Fibroblast of skin of left biceps (primary cell): ENCODE data around the gene NFIA.

Experiments
- DNase-seq, 2 experiments: peaks; one replicate each; pipeline ENCODE4 v3.0.0-alpha.2; 2013; ENCODE audit warnings: low read depth in 2 of 2

Gene NFIA

DNA sequence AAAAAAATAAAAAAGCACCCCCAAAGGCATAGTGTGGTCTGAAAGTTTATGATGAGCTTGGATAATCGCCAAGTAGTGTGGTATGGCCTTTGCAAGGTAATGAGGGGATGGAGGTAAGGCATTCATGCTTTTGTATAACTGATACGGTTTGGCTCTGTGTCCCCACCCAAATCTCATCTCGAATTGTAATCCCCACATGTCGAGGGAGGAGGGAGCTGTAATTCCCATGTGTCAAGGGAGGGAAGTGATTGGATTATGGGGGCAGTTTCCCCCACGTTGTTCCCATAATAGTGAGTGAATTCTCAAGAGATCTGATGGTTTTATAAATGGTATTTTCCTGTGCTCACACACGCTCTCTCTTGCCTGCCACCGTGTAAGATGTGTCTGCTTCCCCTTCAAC is 215.5 kb downstream of the NFIA start:
- DNase-seq: no peak

- no peak for DNase-seq
These were observed 217.1 kb downstream of the NFIA start for GRCh38 chr1:61299463-61299862.

GRCh38 chr1:61300899-61301298 is 218.5 kb downstream of the NFIA start:
- no peak for DNase-seq

- peak; percentile 32 to 39 for DNase-seq
These were observed 219.7 kb downstream of the NFIA start for GRCh38 chr1:61301824-61302657.

- no peak for DNase-seq
These were observed 225.2 kb downstream of the NFIA start for GRCh38 chr1:61307422-61308142.

- no peak for DNase-seq
These were observed 227.7 kb downstream of the NFIA start for GRCh38 chr1:61310057-61310456.

GRCh38 chr1:61310538-61310937 is 228.2 kb downstream of the NFIA start:
- no peak for DNase-seq

DNA sequence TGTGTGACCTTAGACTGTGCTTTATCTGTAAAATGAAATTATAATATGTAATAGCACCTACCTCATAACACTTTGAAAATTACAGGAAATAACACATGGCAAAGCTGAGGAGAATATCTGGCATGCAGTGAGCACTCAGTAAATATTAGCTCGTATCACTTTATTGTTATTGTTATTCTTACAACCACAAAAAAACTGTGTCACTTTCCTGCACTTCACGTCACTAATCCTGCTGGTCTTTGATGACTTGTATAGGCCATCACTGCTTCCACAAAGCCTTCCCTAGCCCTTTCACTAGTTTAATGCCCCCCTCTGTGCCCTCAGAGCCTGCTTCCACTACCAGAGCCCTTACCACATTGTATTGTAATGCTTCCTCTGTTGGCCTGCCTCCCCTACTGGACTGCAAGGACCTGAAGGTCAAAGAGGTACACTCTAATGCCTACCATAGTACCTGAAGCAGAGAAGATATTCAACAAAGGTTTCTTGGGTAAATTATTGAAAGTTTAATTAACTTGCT is 231.6 kb downstream of the NFIA start:
- DNase-seq: no peak

GRCh38 chr1:61315011-61315410 is 232.7 kb downstream of the NFIA start:
- no peak for DNase-seq

GRCh38 chr1:61316493-61316892 is 234.1 kb downstream of the NFIA start:
- no peak for DNase-seq

GRCh38 chr1:61318319-61319125 is 236.2 kb downstream of the NFIA start:
- DNase-seq: peak; percentile 58 to 74

DNA sequence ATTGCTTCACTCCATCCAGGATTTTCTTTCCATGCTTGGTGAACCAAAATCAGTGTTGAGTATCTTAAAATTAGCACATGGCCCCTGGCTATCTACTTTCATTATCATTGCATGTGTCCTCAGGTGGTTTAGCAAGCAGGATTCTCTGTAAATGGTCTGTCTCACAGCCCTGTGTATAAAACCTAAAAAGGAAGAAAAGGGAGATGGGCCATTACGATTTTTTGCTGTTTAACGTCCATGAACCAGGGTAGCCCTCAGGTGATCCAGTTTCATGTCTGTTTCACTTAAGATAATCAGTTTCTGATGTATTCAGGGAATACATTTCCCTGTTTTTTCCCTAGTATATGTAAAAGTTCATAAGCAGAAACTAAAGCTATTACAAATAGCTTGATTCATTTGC is 238.2 kb downstream of the NFIA start:
- DNase-seq: no peak

DNA sequence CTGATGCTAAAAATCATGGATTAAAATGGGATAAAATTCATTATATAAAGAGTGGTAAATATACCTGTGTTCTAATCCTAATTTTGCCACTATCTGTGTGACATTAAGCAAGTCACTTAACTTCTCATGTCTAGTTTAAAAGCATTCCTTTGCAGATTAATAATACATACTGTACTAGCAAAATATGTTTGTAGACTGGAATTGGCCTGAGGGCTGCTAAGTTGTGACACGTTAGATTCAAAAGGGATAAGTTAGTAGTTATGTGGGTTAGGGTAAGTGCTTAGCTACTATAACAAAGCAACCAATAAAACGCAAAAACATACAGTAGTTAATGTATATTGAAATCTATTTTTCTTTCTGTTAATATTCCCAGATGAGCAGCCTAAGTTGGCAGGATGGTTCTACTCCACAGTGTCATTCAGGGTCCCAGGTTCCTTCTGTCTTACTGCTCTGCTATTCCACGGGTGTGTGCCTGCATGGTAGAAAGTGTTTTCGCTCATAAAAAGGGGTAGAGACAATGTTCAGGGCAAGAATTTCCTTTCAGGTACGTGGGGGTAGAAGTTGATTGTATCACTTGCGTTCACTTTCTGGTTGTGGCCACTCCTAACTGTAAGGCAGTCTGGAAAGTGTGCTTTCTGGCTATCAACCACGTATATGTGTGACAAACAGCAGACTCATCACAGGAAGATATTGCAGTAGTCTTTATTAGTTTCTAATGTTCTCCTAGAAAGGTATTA is 239.8 kb downstream of the NFIA start:
- DNase-seq: no peak

DNA sequence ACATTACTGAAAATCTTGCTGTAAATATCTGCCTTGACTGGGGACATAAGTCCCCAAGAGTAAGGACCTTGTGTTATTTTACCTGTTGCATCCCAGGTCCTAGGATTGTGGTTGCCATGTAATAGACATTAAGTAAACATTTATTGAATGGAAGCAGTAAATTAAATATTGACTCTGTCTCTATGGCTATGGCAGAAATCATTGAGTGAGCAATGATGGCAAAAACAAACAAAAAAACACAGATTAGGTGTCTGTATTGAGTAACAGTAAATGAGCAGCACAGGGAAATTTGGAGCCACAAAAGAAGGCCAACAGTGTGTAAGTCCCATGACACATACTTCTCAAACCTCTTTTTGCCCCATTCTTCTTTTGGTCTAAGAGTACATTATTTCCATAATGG is 240.4 kb downstream of the NFIA start:
- no peak for DNase-seq

- DNase-seq: no peak
These were observed 241.4 kb downstream of the NFIA start for GRCh38 chr1:61323681-61324328.

GRCh38 chr1:61326713-61327112 is 244.4 kb downstream of the NFIA start:
- no peak for DNase-seq

DNA sequence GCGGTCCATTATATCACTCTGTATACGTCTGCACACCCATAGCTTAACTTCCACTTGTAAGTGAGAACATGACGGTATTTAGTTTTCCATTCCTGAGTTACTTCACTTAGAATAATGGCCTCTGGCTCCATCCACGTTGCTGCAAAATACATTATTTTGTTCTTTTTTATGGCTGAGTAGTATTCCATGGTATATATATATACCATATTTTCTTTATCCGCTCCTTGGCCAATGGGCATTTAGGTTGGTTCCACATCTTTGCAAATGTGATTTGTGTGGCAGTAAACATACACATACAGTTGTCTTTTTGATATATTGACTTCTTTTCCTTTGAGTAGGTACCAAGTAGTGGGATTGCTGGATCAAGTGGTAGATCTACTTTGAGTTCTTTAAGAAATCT is 245.1 kb downstream of the NFIA start:
- DNase-seq: no peak

DNA sequence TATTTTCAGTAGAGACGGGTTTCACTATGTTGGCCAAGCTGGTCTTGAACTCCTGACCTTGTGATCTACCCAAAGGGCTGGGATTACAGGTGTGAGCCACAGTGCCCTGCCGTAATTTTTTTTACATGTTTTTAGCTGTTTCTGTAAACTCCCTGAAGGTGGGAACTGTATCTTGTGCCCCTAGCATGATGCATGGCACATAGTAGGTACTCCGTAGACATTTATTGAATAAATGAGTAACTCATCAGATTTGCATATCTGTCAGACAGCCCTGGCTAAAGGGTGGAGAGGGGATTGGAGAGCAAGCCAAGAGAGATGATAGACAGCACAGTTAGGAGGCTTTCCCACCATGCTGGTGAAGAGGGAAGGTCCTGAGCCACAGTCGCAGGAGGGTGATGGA is 247.2 kb downstream of the NFIA start:
- DNase-seq: no peak

- no peak for DNase-seq
These were observed 247.7 kb downstream of the NFIA start for GRCh38 chr1:61330018-61330417.

GRCh38 chr1:61330571-61330970 is 248.2 kb downstream of the NFIA start:
- DNase-seq: no peak

GRCh38 chr1:61332196-61332753 is 249.9 kb downstream of the NFIA start:
- DNase-seq: no peak
